H1 (cell line): Measurements from ENCODE around the gene PTPRD. TPM values are rescaled to one million over a fixed set of nuclear protein-coding genes. Genes with fewer than 3 reads are reported as not detected.

Source experiments
- BCL11A ChIP-seq, 2 experiments: IDR thresholded peaks; one replicate each; pipeline ENCODE4 v1.6.1; 2011; ENCODE audit warnings: low read depth in 2 of 2, low read length in 2 of 2, mild to moderate bottlenecking in 2 of 2
- CHD1 ChIP-seq: IDR thresholded peaks from 2 replicates; pipeline ENCODE4 v1.6.1; 2012; ENCODE audit warnings: low read depth, low read length, improper control_type of control experiment
- EP300 ChIP-seq, 2 experiments: IDR thresholded peaks; 1 replicate in 1 of 2; 2 replicates in 1 of 2; pipeline ENCODE4 v1.6.1; 2011 to 2012; ENCODE audit warnings: low read depth in 2 of 2, low read length in 2 of 2, mild to moderate bottlenecking in 2 of 2, borderline replicate concordance in 1 of 2, inconsistent platforms in 1 of 2, moderate library complexity in 1 of 2
- GTF2F1 ChIP-seq: IDR thresholded peaks from 2 replicates; pipeline ENCODE4 v1.6.1; 2012; ENCODE audit warnings: low read depth, low read length, improper control_type of control experiment, borderline replicate concordance
- HDAC6 ChIP-seq: IDR thresholded peaks from one replicate; pipeline ENCODE4 v1.7.1; 2012; ENCODE audit warnings: low read depth, mild to moderate bottlenecking, inconsistent platforms, low read length, moderate library complexity
- JUN ChIP-seq: IDR thresholded peaks from 2 replicates; pipeline ENCODE4 v1.6.1; 2011; ENCODE audit warnings: low read depth, mild to moderate bottlenecking, improper control_type of control experiment, low read length
- PHF8 ChIP-seq: fragments of 200-600 bp; sonication (generic); conservative IDR thresholded peaks from 2 replicates; pipeline ENCODE4 v1.7.1; 2012; ENCODE audit warnings: low read depth, mild to moderate bottlenecking, inconsistent platforms, low read length, moderate library complexity
- POLR2A ChIP-seq, 2 experiments: IDR thresholded peaks; 1 replicate in 1 of 2; 2 replicates in 1 of 2; pipeline ENCODE4 v1.6.1; 2011; ENCODE audit warnings: low read depth in 2 of 2, low read length in 2 of 2, mild to moderate bottlenecking in 2 of 2; ENCODE audit errors: control extremely low read depth in 1 of 2
- RAD21 ChIP-seq, 2 experiments: IDR thresholded peaks in 1 of 2; conservative IDR thresholded peaks in 1 of 2; 2 replicates each; pipeline ENCODE4 v1.6.1; 2011; ENCODE audit warnings: low read depth in 2 of 2, low read length in 2 of 2, improper control_type of control experiment in 1 of 2, inconsistent platforms in 1 of 2, mild to moderate bottlenecking in 1 of 2, moderate library complexity in 1 of 2
- RBBP5 ChIP-seq: IDR thresholded peaks from 2 replicates; pipeline ENCODE4 v1.7.1; 2012; ENCODE audit warnings: low read depth, mild to moderate bottlenecking, inconsistent platforms, low read length, moderate library complexity, borderline replicate concordance
- ZNF274 ChIP-seq: IDR thresholded peaks from 2 replicates; pipeline ENCODE4 v1.7.0; 2012; ENCODE audit warnings: low read length, borderline replicate concordance; ENCODE audit errors: extremely low read depth
- polyA plus RNA-seq, 7 experiments: library from polyadenylated mRNA; depleted of rRNA in 3 of 7; stranded (reverse) in 5 of 7; unstranded in 2 of 7; fragments of >200 nt in 5 of 7; fragments of 200-250 nt in 2 of 7; gene quantifications; 1 replicate in 5 of 7; 2 replicates in 1 of 7; 4 replicates in 1 of 7; pipeline versions ENCODE4 v1.2.1 to v1.2.3, GENCODE V29; 2011 to 2013; ENCODE audit warnings: missing spikeins in 2 of 7, mixed read lengths in 2 of 7
- total RNA-seq: library from RNA; stranded (reverse); fragmentation: NEBNext Ultra II Directional; extraction: Animal tissue kit (Norgen Biotek cat#: 25700); gene quantifications from 2 replicates; pipeline ENCODE4 v1.2.1, GENCODE V29; 2021
- TF ChIP-seq, protein P1 (sequence below): fragments of 300-600 bp; sonication (generic); IDR thresholded peaks from 2 replicates; pipeline ENCODE4 v1.7.1; 2012; ENCODE audit warnings: low read length, moderate library complexity, mild to moderate bottlenecking, inconsistent platforms; ENCODE audit not compliant: insufficient replicate concordance

PTPRD gene
- total and polyA plus RNA-seq, 2 of the 8 experiments (the other 6 are each of a cell fraction or from before 2014, with no cell fraction given), result 17.2 to 77.0 TPM

DNA sequence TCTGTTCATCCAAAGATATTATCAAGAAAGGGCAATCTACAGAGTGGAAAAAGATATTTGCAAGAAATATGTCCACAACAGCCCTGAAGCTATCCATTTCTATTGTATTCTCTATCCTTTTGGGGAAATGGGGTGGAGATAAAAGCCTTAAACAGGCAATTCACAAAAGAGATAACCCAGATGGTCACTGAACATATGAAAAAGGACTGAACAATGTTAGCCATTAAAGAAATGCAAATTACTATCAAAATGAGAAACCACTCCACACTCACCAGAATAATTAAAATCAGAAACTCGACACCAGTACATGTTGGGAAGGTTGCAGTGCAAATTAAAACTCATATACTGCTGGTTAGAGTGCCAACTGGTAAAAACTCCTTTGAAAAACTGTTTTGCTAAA lies 1858.1 kb downstream of the PTPRD start (continued):
- TF ChIP-seq, protein P1, sequence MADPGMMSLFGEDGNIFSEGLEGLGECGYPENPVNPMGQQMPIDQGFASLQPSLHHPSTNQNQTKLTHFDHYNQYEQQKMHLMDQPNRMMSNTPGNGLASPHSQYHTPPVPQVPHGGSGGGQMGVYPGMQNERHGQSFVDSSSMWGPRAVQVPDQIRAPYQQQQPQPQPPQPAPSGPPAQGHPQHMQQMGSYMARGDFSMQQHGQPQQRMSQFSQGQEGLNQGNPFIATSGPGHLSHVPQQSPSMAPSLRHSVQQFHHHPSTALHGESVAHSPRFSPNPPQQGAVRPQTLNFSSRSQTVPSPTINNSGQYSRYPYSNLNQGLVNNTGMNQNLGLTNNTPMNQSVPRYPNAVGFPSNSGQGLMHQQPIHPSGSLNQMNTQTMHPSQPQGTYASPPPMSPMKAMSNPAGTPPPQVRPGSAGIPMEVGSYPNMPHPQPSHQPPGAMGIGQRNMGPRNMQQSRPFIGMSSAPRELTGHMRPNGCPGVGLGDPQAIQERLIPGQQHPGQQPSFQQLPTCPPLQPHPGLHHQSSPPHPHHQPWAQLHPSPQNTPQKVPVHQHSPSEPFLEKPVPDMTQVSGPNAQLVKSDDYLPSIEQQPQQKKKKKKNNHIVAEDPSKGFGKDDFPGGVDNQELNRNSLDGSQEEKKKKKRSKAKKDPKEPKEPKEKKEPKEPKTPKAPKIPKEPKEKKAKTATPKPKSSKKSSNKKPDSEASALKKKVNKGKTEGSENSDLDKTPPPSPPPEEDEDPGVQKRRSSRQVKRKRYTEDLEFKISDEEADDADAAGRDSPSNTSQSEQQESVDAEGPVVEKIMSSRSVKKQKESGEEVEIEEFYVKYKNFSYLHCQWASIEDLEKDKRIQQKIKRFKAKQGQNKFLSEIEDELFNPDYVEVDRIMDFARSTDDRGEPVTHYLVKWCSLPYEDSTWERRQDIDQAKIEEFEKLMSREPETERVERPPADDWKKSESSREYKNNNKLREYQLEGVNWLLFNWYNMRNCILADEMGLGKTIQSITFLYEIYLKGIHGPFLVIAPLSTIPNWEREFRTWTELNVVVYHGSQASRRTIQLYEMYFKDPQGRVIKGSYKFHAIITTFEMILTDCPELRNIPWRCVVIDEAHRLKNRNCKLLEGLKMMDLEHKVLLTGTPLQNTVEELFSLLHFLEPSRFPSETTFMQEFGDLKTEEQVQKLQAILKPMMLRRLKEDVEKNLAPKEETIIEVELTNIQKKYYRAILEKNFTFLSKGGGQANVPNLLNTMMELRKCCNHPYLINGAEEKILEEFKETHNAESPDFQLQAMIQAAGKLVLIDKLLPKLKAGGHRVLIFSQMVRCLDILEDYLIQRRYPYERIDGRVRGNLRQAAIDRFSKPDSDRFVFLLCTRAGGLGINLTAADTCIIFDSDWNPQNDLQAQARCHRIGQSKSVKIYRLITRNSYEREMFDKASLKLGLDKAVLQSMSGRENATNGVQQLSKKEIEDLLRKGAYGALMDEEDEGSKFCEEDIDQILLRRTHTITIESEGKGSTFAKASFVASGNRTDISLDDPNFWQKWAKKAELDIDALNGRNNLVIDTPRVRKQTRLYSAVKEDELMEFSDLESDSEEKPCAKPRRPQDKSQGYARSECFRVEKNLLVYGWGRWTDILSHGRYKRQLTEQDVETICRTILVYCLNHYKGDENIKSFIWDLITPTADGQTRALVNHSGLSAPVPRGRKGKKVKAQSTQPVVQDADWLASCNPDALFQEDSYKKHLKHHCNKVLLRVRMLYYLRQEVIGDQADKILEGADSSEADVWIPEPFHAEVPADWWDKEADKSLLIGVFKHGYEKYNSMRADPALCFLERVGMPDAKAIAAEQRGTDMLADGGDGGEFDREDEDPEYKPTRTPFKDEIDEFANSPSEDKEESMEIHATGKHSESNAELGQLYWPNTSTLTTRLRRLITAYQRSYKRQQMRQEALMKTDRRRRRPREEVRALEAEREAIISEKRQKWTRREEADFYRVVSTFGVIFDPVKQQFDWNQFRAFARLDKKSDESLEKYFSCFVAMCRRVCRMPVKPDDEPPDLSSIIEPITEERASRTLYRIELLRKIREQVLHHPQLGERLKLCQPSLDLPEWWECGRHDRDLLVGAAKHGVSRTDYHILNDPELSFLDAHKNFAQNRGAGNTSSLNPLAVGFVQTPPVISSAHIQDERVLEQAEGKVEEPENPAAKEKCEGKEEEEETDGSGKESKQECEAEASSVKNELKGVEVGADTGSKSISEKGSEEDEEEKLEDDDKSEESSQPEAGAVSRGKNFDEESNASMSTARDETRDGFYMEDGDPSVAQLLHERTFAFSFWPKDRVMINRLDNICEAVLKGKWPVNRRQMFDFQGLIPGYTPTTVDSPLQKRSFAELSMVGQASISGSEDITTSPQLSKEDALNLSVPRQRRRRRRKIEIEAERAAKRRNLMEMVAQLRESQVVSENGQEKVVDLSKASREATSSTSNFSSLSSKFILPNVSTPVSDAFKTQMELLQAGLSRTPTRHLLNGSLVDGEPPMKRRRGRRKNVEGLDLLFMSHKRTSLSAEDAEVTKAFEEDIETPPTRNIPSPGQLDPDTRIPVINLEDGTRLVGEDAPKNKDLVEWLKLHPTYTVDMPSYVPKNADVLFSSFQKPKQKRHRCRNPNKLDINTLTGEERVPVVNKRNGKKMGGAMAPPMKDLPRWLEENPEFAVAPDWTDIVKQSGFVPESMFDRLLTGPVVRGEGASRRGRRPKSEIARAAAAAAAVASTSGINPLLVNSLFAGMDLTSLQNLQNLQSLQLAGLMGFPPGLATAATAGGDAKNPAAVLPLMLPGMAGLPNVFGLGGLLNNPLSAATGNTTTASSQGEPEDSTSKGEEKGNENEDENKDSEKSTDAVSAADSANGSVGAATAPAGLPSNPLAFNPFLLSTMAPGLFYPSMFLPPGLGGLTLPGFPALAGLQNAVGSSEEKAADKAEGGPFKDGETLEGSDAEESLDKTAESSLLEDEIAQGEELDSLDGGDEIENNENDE, result no peak
- TF ChIP-seq EP300 (IDR thresholded peaks at IDR 0.05; ENCODE audit: borderline replicate concordance in 1 of 2, low read depth in 2 of 2, low read length in 2 of 2) (no peak), PHF8 (no peak), RBBP5 (no peak), HDAC6 (no peak), GTF2F1 (no peak), JUN (no peak), BCL11A (IDR thresholded peaks at IDR 0.05; ENCODE audit: low read depth in 2 of 2, low read length in 2 of 2) (no peak), RAD21 (IDR thresholded peaks at IDR 0.05 in 1 of 2, conservative IDR thresholded peaks at IDR 0.05 in 1 of 2; ENCODE audit: low read depth in 2 of 2, low read length in 2 of 2) (no peak), ZNF274 (no peak), POLR2A (IDR thresholded peaks at IDR 0.05; ENCODE audit: control extremely low read depth in 1 of 2, low read depth in 2 of 2, low read length in 2 of 2) (no peak), CHD1 (no peak)
